Adrenal gland (tissue), 12 donors: ENCODE results near the gene TLE3. TPM values are rescaled to one million over a fixed set of nuclear protein-coding genes. Genes with fewer than 3 reads are reported as not detected.

Source experiments
- DNase-seq, 7 donors: peaks; one replicate each; pipeline ENCODE4 v3.0.0-alpha.2; 2019 to 2020
- H3K27ac ChIP-seq, 5 donors: fragments of 200-600 bp; sonication (generic) in 4 of 5; 1 replicate in 3 of 5; 2 replicates in 2 of 5; pipeline versions ENCODE4 v1.5.1 to v1.8.0; 2016 to 2020; ENCODE audit warnings: mild to moderate bottlenecking in 1 of 5
- H3K27me3 ChIP-seq: fragments of 200-600 bp; 2 replicates; pipeline ENCODE4 v1.8.0; 2021
- H3K36me3 ChIP-seq, 2 donors: fragments of 200-600 bp; replicated peaks in 1 of 2; 1 replicate in 1 of 2; 2 replicates in 1 of 2; pipeline versions ENCODE4 v1.5.1 to v1.8.0; 2018 to 2022
- H3K4me1 ChIP-seq, 2 donors: fragments of 200-600 bp; replicated peaks in 1 of 2; 1 replicate in 1 of 2; 2 replicates in 1 of 2; pipeline versions ENCODE4 v1.5.1 to v1.8.0; 2018 to 2021
- H3K4me3 ChIP-seq, 4 donors: fragments of 200-600 bp; sonication (generic) in 3 of 4; one replicate each; pipeline ENCODE4 v1.5.1; 2016 to 2018
- H3K9me3 ChIP-seq, 3 donors: fragments of 200-600 bp; sonication (generic) in 1 of 3; replicated peaks in 1 of 3; 1 replicate in 2 of 3; 2 replicates in 1 of 3; pipeline versions ENCODE4 v1.5.1 to v1.8.0; 2016 to 2021
- POLR2A ChIP-seq, 2 donors: fragments of 450-650 bp; IDR thresholded peaks; one replicate each; pipeline ENCODE4 v1.6.1; 2017; ENCODE audit warnings: antibody characterized with exemption in 2 of 2, mild to moderate bottlenecking in 2 of 2, moderate library complexity in 1 of 2
- WGBS, 4 donors: extraction: QIAGEN DNeasy Blood & Tissue Kit in 2 of 4; methylation state at CpG; one replicate each; pipeline versions ENCODE4 v1.1.5 to v1.1.7; 2013 to 2017; 5-methylcytosine and 5-hydroxymethylcytosine counted together
- intact Hi-C, 2 donors: fragments of 100-400 bp; cut with DNase I; formaldehyde crosslinking; loops; one replicate each; pipeline versions ENCODE4 v1.14.1 to v1.15.0; 2022 to 2023
- polyA plus RNA-seq, 3 donors: library from polyadenylated mRNA; stranded (reverse); fragments of 200-250 nt in 2 of 3; fragments of 350-450 nt in 1 of 3; fragmentation: Illumina TruSeq in 1 of 3; extraction: RNeasy Lipid Tissue Mini Kit (QIAGEN cat#74804) in 1 of 3; gene quantifications; one replicate each; pipeline ENCODE4 v1.2.3, GENCODE V29; 2013 to 2014
- total RNA-seq, 9 donors: library from RNA; depleted of rRNA in 4 of 9; stranded (reverse); fragments of >200 nt in 4 of 9; fragments of 120-200 nt in 1 of 9; fragmentation: NEBNext Ultra II Directional in 1 of 9; extraction: Animal tissue kit (Norgen Biotek cat#: 25700) in 1 of 9; gene quantifications; one replicate each; pipeline versions ENCODE4 v1.1.0 to v1.2.4, GENCODE V29; 2013 to 2023
- TF ChIP-seq, protein P1 (sequence below), 6 experiments: fragments of 450-650 bp in 4 of 6; fragments of 200-600 bp in 2 of 6; sonication (generic) in 1 of 6; IDR thresholded peaks; 1 replicate in 5 of 6; 2 replicates in 1 of 6; pipeline versions ENCODE4 v1.5.1 to v1.8.0; 2016 to 2021; ENCODE audit warnings: antibody characterized with exemption in 6 of 6, mild to moderate bottlenecking in 2 of 6, moderate library complexity in 1 of 6
- donor health status: healthy with polysubstance abuse.
- donor health status: Bipolar disorder and iron deficiency.
- donor health status: DM: yes; HTN: yes; CAD: no.
- donor health status: DM: no; HTN: no; CAD: no.
- donor health status: DM: no; HTN: no; CAD: no.
- donor health status: DM: yes; HTN: yes; CAD: no.

The TLE3 gene
- total and polyA plus RNA-seq, 12 donors: 1.6 to 73.3 (median 28.1) TPM

DNA sequence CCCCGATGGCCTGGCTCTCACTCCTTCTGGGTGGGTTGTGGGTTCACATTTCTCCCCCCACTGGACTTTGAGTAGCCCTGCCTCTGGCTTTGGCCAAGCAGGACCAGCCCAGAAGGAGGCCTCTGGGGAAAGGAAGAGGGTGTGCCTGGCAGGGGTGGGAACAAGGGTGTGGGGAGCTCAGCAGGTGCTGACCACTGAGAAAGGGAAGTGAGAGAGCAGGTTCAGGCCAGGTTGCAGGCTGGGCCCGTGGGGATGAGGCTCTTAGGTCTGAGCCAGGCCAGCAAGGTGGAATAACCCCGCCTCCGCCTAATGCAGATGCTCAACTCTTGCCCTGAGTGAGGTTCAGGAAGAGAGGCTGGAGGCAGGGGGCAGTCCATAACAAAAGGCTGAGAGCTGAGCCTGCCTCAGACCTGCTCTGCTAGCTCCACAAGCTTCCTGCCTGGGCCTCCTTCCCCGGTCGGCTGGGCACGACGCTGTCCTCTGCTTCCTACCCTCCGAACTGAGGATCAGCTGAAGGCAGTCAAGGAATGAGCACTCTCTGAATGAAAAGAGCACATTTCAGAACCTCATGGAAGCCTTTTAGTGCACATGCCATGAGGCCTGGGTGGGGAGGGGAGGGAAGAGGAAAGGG is 82.7 kb downstream of the TLE3 start:
- Histone ChIP-seq H3K9me3 (no peaks in the 10 kb centered on the region), H3K4me3 (no peak overlapping the region), H3K27me3 (no peaks in the 10 kb centered on the region), H3K27ac (no peak overlapping the region), H3K36me3 (no peaks in the 10 kb centered on the region), H3K4me1 (no peaks in the 10 kb centered on the region)
- WGBS, 4 donors: 41 to 60% (median 55%) methylated on average over 7 to 9 of the region's 9 CpGs
- TF ChIP-seq, protein P1, sequence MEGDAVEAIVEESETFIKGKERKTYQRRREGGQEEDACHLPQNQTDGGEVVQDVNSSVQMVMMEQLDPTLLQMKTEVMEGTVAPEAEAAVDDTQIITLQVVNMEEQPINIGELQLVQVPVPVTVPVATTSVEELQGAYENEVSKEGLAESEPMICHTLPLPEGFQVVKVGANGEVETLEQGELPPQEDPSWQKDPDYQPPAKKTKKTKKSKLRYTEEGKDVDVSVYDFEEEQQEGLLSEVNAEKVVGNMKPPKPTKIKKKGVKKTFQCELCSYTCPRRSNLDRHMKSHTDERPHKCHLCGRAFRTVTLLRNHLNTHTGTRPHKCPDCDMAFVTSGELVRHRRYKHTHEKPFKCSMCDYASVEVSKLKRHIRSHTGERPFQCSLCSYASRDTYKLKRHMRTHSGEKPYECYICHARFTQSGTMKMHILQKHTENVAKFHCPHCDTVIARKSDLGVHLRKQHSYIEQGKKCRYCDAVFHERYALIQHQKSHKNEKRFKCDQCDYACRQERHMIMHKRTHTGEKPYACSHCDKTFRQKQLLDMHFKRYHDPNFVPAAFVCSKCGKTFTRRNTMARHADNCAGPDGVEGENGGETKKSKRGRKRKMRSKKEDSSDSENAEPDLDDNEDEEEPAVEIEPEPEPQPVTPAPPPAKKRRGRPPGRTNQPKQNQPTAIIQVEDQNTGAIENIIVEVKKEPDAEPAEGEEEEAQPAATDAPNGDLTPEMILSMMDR (IDR thresholded peaks at IDR 0.05): no peak
- no peak for TF ChIP-seq POLR2A (IDR thresholded peaks at IDR 0.05)
- intact Hi-C loops: no loop called here
- DNase-seq: no peak

DNA sequence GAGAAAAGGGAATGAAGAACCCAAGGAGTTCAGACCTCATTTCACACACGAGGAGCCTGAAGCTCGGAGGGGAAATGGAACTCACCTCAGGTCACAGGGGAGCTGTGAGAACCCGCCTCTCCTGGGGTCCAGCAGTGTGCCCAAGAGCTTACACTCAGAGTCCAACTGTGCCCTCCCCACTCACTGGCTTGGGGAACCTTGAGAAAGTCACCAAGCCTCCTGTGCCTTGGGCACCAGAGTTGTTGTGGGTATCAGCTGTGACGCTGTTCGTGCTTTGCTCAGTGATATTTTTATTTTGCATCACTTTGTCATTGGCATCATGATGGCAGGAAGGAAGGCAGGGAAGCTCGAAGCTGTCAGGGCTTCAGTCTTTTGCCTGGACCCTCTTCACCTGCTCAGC is 83.4 kb downstream of the TLE3 start:
- H3K27me3 ChIP-seq: peaks cover 4% of the 10 kb centered on the region
- no peak for DNase-seq
- no peaks in the 10 kb centered on the region for H3K4me1 ChIP-seq
- TF ChIP-seq POLR2A (IDR thresholded peaks at IDR 0.05): no peak
- TF ChIP-seq, protein P1 (IDR thresholded peaks at IDR 0.05): no peak
- no peak overlapping the region for H3K27ac ChIP-seq
- H3K4me3 ChIP-seq: no peak overlapping the region
- 74 to 80% (median 79%) methylated on average over 6 of the region's 6 CpGs for WGBS, 4 donors
- H3K9me3 ChIP-seq: no peaks in the 10 kb centered on the region
- no peaks in the 10 kb centered on the region for H3K36me3 ChIP-seq
- intact Hi-C loops: no loop called here

DNA sequence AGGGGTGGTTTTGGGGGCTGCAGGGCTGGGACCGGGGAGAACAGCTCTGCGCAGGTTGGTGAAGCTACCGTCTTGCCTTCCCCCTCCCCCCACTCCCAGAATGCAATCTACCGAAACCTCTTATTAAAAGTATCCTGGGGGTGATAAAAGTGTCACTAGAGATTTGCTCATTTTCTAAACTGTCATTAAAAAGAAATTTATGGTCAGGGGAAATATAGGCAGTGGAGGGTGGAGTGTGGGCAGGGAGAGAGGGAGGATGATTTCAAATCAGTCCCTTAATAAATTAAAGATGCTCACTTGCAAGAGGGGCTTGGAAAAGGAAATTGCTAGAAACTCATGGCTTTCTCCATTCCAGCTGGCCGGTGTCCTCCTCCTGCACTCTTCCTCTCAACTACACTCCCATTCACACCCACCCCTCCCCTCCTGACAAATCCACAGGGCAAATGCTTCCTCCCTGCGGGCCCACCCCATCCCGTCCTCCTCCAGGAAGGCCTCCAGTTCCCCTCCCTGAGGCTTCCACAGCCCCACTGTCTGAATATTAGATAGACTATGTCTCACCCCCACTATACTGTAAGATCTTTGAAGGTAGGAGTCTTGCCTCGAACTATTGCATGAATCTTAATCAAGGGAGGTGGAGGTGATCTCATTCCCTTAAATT is 83.9 kb downstream of the TLE3 start:
- 53 to 68% (median 66%) methylated on average over 8 of the region's 8 CpGs for WGBS, 4 donors
- no peak for DNase-seq
- H3K4me3 ChIP-seq: no peak overlapping the region
- no peak overlapping the region for H3K27ac ChIP-seq
- peaks cover 8% of the 10 kb centered on the region for H3K27me3 ChIP-seq
- H3K4me1 ChIP-seq: no peaks in the 10 kb centered on the region
- H3K9me3 ChIP-seq: no peaks in the 10 kb centered on the region
- TF ChIP-seq POLR2A (IDR thresholded peaks at IDR 0.05): no peak
- TF ChIP-seq, protein P1 (IDR thresholded peaks at IDR 0.05): no peak
- no peaks in the 10 kb centered on the region for H3K36me3 ChIP-seq
- intact Hi-C loops: no loop called here

DNA sequence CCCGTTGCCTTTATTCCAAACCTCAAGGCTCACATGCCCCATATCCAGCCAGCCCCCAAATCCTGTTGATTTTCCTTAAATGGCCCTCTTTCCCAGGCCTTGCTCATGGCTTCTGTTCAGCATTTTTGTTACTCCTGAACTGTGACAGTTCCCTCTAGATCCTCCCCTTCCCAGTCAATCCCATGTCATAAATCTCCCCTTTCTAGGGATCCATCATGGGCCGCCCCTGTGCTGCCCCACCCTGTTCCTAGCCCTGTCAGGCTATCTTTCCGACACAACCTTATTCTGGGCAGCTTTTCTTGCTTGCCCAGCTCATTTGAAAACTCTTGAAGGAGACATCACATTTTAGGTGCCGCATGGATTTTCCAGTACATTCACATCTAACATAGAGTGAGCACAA is 84.8 kb downstream of the TLE3 start:
- no peak overlapping the region for H3K4me3 ChIP-seq
- no peak for DNase-seq
- no peaks in the 10 kb centered on the region for H3K4me1 ChIP-seq
- H3K27ac ChIP-seq: no peak overlapping the region
- peaks cover 8% of the 10 kb centered on the region for H3K27me3 ChIP-seq
- H3K9me3 ChIP-seq: no peaks in the 10 kb centered on the region
- WGBS, 4 donors: 74 to 78% (median 75%) methylated on average over 4 of the region's 4 CpGs
- intact Hi-C loops: no loop called here
- TF ChIP-seq, protein P1 (IDR thresholded peaks at IDR 0.05): no peak
- no peak for TF ChIP-seq POLR2A (IDR thresholded peaks at IDR 0.05)
- H3K36me3 ChIP-seq: no peaks in the 10 kb centered on the region
